Fibroblast of skin of right biceps (primary cell): ENCODE measurements around the gene C12orf42.

Source experiments
- DNase-seq: peaks from one replicate; pipeline ENCODE4 v3.0.0-alpha.2; 2013

The C12orf42 gene

GRCh38 chr12:103495469-103496456 lies at the start of gene C12orf42:
C12orf42 (minus strand) TSS chr12:103495968; CDS start chr12:103478426, 17,542 bp downstream.
- DNase-seq: peak; percentile 13

DNA sequence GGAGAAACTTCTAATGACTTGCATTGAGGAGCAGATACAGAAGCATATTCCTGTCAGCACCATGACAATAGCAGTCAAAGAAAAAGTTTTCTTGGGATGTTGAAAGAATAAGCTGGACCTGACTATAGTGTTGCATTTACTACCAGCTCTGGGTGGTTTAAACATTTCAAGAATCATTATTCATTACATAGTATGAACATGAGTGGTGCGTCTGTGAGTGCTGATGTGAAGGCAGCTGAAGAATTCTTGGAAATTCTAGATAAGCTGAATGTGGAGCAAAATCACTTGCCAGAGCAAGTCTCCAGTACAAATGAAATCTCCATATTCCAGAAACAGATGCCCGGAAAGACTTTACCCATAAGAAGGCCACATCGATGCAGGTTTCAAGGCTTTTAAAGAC lies 46.3 kb upstream of the C12orf42 start:
- no peak for DNase-seq

GRCh38 chr12:103540319-103540718 lies 44.6 kb upstream of the C12orf42 start:
- no peak for DNase-seq

DNA sequence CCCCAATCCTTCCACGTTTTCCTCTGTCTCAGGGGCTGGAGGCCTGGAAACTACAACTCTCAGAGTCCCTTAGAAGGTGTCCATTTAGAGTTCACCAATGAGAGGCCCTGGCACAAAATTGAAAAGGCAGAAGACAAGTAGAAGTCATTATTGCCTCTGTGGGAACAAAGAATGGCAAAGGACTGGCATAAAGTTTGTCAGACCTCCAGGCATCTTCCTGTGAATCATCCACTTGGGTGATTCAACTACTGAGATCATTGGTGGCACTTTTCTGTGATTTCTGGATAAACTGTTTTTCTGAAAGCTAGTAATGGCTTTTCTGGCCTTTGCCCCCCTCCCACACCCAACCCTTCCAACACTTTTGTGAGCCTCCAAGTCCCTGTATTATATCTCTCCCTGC lies 42.6 kb upstream of the C12orf42 start:
- DNase-seq: no peak

GRCh38 chr12:103530307-103531066 lies 34.7 kb upstream of the C12orf42 start:
- no peak for DNase-seq

DNA sequence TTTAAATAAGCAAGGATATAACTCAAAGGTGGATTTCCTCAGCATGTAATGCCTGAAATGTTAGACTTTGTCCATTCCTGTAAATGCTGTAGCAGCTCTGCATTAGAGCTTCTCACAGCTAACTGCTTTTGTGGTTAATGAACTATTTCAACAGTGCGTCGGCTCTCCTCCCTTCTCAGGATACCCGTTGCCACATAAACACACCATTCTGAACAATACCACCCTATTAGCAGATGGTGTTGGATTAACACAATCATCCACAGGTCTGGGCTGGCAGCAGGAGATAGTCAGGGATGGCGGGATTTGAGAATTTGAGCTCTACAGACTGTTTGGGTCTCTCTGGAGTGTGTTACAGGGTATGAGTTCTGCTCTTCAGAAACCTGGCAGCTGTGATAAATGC lies 33.5 kb upstream of the C12orf42 start:
- no peak for DNase-seq

DNA sequence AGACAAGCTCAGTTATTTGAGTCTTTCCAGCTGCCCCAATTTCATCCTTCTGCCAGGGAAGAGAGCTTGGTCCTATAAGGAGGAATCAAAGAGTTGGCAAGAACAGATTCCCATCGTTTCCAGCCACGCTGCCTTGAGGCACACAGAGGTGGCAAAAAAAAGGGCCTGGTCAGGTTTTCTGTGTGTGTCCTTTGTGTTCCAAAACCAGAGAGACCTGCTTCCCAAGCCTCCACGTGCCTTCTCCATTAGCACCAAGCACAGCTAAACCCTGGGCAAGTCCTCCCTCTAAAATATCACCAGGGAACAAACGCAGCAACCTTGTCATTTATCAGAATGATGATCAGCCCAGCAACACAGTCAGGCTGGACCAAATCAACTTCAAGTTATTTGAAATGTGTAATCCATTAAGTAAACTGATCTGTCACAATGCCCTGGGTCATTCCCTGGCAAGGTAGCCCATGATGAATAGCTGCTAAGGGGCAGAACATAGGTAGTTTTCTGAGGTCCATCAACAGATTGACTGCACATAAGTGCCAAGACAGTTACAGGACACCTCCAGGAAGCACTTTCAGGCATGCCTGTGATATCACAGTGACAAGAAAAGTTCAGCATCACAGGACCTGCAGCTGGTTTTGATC lies 28.6 kb upstream of the C12orf42 start:
- DNase-seq: no peak

DNA sequence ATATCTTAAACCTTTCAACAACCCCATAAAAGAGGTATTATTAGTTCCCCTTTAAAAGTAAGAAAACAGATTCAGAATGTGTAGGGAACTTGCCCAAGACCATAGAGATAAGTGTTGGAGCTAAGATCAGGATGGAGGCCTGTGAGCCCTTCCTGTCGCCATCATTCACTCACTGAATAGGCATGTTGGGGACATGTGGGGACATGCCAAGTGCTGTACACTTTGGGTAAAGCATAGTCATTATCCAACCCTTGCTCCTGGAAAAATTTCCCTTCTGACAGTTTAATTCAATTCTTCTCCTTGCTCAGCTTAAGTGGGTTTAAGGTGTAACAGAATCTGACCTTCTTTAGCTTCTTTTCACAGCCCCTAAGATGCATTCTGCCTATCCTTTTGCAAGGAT lies 28.0 kb upstream of the C12orf42 start:
- DNase-seq: no peak

DNA sequence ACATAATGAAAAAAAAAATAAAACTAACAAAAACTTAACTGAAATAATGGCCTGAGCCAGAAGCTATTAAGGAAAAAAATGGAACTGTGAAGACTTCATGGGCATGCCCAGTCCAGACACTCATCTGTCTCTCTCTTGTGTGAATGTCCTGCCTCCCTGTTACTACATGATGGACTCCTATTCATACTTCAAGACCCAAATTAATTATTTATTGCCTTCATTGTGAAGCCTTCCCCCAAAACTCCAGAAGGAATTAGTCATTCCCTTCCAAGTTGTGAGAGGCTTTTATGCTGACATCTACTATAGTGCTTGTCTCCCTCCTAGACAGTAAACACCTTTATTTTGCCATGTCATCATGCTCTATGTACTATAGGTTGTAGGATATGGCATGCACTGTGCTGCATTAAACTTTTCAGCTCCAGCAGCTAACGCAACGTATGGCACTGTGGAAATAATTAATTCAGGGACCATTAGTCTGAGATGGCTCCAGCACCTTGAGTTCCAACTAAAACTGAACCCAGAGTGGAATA lies 25.0 kb upstream of the C12orf42 start:
- DNase-seq: no peak

- DNase-seq: no peak
Observed at GRCh38 chr12:103519632-103520031, 23.9 kb upstream of the C12orf42 start.

GRCh38 chr12:103518899-103519298 lies 23.1 kb upstream of the C12orf42 start:
- no peak for DNase-seq

- no peak for DNase-seq
Observed at GRCh38 chr12:103517161-103517560, 21.4 kb upstream of the C12orf42 start.

DNA sequence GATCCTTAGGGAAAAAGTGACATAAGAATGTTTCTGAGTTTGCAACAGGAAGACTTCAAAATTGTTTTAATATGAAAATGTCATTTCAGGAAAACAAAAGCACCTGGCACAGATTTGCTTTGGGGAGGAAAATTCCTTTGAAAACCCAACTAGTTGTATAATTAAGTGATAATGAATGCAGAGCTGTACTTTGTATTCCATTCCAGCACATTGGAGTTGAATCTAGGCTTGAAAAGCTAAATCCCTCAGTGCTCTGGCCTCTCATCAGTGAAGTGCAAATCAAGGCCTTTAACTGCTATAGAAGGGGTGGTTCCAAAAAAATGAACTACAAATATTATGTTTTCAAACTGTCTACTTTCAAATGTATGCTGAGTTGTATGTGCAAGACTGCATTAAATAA lies 19.6 kb upstream of the C12orf42 start:
- no peak for DNase-seq

DNA sequence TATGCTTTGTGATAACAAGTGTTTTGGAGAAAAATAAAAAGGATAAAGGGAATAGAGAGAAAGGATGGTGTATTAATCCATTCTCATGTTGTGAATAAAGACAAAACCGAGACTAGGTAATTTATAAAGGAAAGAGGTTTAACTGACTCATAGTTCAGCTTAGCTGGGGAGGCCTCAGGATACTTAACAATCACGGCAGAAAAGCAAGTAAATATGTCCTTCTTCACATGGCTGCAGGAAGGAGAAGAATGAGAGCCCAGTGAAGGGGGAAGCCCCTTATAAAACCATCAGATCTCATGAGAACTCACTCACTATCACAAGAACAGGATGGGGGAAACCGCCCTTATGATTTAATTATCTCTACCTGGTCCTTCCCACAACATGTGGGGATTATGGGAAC lies 18.1 kb upstream of the C12orf42 start:
- DNase-seq: no peak

DNA sequence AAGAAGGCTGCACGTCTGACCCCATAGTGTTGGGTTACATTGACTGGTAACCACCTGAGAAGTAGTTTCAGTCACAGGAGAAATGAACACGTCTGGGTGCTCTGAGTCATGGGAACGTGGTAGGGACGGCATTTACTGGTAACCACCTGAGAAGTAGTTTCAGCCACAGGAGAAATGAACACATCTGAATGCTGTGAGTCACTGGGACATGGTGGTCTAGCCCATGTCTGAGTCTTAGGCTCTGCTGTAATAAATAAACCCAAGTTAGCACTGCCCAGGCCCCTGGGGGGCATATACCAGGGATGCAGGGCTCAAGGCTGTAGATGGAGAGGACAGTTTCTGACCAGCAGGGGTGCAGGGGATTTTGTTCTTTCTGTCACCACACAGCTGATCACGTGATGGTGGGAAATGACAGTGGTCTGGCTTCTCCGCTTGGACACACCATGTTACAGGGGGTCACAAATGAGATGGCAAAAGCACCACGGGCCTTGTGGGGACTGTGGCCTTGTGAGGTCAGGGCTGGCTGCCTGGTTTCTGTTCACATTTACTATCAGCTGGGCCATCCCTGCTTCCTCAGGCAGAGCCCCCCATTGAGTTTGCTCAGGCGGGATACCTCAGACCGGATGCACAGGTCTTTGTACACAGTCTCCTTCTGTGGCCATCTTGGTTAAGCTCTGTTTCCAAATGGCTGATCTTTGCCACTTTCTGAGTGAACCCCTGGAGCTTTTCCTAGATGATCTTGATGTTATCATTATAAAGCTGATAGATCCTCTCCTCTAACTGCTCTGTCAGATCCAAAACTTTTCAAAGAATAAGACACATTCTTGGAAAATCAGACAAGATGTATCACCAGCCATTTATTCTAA lies 9.8 kb upstream of the C12orf42 start:
- DNase-seq: no peak

DNA sequence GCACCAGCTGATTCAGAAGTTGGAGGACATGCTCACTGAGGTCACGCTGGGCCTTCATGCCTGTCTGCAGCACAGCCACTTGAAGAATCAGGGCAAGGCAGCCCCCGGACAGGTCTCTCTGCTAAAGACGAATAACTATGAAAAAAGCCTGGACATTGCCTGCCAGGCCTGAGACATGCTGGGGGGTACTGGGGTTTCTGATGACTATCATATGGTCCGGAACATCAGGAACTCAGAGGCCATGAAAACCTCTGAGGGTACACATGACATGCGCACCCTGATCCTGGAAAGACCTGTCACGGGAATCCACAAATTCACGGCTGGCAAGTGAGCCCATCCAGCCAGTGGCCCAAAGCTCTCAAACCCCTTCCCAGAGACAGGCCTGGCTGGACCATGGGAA lies 8.8 kb upstream of the C12orf42 start:
- no peak for DNase-seq

DNA sequence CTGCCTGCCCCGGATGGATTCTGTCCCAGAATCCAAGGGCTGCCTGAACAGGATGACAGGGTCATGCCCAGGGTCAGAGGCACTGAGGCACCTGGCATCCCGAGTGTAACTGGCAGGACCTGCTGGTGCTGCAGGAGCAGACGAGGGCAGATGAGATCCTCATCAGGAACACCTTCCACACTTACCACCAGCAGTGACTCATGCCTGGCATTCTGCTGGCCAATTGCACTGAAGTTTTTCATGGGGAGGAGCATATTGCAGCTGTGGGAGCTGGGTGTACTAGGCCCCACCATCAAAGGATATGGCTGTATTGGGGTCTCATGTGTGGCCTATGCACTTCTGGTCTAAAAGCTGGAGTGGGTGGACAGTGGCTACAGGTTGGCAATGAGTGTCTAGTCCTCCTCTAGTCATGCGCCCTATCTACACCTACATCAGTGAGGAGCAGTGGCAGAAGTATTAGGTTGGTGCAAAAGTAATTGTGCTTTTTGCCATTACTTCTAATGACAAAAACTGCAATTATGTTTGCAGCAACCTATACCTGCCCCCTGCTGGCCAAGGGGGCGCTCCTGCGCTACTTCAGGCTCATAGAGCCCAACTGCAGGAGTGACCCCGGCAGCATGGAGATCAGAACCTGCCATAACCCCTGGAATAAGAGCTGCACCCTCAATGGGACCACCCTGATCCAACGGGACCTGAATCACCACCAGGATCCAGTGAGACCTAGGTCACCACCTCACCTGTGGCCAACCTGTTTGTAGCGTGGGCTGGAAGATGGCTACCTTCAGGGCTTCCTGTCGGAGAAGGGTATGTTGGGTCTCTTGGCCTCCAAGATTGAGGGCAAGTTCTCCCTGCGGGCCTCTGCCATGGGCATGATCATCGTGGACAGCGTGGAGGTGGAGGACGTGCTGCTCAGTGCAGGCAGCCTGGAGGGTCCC lies 8.0 kb upstream of the C12orf42 start:
- no peak for DNase-seq

GRCh38 chr12:103501447-103501846 lies 5.7 kb upstream of the C12orf42 start:
- no peak for DNase-seq

DNA sequence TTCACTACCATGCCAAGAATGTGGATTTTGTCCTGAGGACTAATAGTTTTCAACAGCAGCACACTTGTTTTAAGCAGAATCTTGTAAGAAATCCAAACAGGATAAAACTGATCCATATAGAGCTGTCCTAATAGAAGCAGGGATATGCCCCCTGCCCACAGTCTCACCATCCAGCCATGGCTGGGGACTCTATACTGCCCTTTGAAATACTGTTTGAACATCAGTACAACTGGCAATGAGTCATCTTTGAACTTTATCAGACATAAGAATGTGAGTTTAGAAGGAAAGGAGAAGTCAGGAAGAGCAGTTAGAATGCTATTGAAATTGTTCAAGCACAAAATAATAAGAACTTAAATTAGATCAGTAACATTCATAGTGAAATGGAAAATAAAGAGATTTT lies 3.8 kb upstream of the C12orf42 start:
- no peak for DNase-seq

DNA sequence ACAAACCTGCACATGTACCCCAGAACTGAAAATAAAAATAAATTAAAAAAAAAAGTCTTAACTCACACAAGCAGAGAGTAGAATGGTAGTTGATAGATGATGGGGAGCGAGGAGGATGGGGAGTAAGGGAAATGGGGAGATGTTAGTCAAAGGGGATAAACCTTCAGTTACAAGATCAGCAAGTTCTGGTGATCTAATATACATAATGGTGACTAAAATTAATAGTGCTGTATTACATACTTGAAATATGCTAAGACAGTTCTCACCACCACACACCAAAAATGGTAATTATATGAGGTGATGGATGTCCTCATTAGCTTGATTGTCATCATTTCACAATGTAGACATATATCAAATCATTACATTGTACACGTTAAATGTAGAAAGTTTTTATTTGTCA lies 3.2 kb upstream of the C12orf42 start:
- DNase-seq: no peak
